Measurements from ENCODE around the gene HSPA1L.
A peak's percentile ranks its signal among the peaks of the same experiment; 100 is the strongest.

The HSPA1L gene

DNA sequence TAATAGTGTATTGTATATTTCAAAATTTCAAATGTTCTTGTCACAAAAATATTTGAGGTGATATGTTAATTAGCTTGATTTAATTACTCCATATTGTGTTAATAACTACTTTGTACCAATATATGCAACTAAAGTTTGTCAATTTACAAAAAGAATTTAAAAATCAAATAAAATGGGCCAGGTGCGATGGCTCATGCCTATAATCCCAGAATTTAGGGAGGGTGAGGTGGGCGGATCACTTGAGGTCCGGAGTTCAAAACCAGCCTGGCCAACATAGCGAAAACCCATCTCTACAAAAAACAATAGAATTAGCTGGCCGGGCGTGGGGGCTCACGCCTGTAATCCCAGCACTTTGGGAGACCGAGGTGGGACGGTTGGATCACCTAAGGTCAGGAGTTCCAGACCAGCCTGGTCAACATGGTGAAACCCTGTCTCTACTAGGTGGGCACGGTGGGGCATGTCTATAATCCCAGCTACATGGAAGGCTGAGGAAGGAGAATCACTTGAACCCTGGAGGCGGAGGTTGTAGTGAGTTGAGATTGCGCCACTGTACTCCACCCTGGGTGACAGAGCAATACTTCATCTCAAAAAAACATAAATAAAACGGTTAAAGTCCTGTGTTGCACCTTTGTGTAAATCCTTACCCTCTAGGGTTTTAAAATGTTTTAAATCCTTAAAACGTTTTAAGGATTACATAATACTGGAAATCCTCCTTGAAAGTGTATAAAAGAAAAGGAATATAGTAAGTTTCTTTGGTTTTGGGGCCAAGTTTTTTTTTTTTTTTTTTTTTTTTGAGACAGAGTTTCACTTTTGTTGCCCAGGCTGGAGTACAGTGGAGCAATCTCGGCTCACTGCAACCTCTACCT lies 16.5 kb upstream of the HSPA1L start:
- TF ChIP-seq TAF1 (IDR thresholded peaks at IDR 0.05; ENCODE audit: borderline replicate concordance, insufficient read depth, low read length) (no peak), POLR2AphosphoS5 (IDR thresholded peaks at IDR 0.05; ENCODE audit: low read depth, low read length) (no peak), SIN3A (IDR thresholded peaks at IDR 0.05; ENCODE audit: borderline replicate concordance, insufficient read depth, low read length) (no peak), FOXP2 (optimal IDR thresholded peaks at IDR 0.05; ENCODE audit: borderline replicate concordance, extremely low read depth, extremely low read length, insufficient read depth) (no peak)
- TF ChIP-seq, protein P1, sequence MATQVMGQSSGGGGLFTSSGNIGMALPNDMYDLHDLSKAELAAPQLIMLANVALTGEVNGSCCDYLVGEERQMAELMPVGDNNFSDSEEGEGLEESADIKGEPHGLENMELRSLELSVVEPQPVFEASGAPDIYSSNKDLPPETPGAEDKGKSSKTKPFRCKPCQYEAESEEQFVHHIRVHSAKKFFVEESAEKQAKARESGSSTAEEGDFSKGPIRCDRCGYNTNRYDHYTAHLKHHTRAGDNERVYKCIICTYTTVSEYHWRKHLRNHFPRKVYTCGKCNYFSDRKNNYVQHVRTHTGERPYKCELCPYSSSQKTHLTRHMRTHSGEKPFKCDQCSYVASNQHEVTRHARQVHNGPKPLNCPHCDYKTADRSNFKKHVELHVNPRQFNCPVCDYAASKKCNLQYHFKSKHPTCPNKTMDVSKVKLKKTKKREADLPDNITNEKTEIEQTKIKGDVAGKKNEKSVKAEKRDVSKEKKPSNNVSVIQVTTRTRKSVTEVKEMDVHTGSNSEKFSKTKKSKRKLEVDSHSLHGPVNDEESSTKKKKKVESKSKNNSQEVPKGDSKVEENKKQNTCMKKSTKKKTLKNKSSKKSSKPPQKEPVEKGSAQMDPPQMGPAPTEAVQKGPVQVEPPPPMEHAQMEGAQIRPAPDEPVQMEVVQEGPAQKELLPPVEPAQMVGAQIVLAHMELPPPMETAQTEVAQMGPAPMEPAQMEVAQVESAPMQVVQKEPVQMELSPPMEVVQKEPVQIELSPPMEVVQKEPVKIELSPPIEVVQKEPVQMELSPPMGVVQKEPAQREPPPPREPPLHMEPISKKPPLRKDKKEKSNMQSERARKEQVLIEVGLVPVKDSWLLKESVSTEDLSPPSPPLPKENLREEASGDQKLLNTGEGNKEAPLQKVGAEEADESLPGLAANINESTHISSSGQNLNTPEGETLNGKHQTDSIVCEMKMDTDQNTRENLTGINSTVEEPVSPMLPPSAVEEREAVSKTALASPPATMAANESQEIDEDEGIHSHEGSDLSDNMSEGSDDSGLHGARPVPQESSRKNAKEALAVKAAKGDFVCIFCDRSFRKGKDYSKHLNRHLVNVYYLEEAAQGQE (IDR thresholded peaks at IDR 0.05; ENCODE audit: insufficient read depth in 1 of 2, low read depth in 2 of 2, low read length in 2 of 2): no peak

DNA sequence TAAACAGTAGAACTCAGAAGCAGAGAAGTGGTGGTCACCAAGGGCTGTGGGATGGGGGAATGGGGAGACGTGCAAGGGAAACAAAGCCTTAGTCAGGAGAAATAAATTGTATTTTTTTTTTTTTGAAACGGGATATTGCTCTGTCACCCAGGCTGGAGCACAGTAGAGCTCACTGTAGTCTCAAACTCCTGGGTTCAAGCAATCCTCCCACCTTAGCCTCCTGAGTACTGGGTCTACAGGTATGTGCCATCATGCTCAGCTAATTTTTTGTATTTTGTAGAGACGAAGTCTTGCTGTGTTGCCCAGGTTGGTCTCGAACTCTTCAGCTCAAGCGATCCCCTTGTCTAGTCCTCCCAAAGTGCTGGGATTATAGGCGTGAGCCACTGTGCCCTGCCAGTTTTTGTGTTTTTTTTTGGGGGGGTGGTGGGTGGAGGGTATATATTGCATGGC lies 15.8 kb upstream of the HSPA1L start:
- TF ChIP-seq, protein P1 (IDR thresholded peaks at IDR 0.05; ENCODE audit: insufficient read depth in 1 of 2, low read depth in 2 of 2, low read length in 2 of 2): no peak
- no peak; the same call in 1 of the 2 replicates for TF ChIP-seq SIN3A (IDR thresholded peaks at IDR 0.05; ENCODE audit: borderline replicate concordance, insufficient read depth, low read length)
- no peak for TF ChIP-seq POLR2AphosphoS5 (IDR thresholded peaks at IDR 0.05; ENCODE audit: low read depth, low read length)
- no peak for TF ChIP-seq TAF1 (IDR thresholded peaks at IDR 0.05; ENCODE audit: borderline replicate concordance, insufficient read depth, low read length)
- no peak for TF ChIP-seq FOXP2 (optimal IDR thresholded peaks at IDR 0.05; ENCODE audit: borderline replicate concordance, extremely low read depth, extremely low read length, insufficient read depth)

DNA sequence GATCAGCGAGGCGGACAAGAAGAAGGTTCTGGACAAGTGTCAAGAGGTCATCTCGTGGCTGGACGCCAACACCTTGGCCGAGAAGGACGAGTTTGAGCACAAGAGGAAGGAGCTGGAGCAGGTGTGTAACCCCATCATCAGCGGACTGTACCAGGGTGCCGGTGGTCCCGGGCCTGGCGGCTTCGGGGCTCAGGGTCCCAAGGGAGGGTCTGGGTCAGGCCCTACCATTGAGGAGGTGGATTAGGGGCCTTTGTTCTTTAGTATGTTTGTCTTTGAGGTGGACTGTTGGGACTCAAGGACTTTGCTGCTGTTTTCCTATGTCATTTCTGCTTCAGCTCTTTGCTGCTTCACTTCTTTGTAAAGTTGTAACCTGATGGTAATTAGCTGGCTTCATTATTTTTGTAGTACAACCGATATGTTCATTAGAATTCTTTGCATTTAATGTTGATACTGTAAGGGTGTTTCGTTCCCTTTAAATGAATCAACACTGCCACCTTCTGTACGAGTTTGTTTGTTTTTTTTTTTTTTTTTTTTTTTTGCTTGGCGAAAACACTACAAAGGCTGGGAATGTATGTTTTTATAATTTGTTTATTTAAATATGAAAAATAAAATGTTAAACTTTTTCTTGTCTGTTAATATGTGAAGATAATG lies 14.7 kb upstream of the HSPA1L start:
- no peak for TF ChIP-seq POLR2AphosphoS5 (IDR thresholded peaks at IDR 0.05; ENCODE audit: low read depth, low read length)

DNA sequence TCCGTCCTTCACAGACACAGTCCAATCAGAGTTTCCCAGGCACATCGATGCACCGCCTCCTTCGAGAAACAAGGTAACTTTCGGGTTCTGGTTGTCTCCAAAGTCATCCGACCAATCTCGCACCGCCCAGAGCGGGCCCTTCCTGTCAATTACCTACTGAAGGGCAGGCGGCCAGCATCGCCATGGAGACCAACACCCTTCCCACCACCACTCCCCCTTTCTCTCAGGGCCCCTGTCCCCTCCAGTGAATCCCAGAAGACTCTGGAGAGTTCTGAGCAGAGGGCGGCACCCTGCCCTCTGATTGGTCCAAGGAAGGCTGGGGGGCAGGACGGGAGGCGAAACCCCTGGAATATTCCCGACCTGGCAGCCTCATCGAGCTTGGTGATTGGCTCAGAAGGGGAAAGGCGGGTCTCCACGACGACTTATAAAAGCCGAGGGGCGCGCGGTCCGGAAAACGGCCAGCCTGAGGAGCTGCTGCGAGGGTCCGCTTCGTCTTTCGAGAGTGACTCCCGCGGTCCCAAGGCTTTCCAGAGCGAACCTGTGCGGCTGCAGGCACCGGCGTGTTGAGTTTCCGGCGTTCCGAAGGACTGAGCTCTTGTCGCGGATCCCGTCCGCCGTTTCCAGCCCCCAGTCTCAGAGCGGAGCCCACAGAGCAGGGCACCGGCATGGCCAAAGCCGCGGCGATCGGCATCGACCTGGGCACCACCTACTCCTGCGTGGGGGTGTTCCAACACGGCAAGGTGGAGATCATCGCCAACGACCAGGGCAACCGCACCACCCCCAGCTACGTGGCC lies 12.4 kb upstream of the HSPA1L start, which contains the start of gene HSPA1B:
Gene HSPA1B, plus strand, starts transcription at position 453 of the 794 bp plus-strand sequence. Its CDS starts 213 bp downstream, at position 666.
- peak; percentile 20; the same call in 1 of the 2 replicates for TF ChIP-seq SIN3A (IDR thresholded peaks at IDR 0.05; ENCODE audit: borderline replicate concordance, insufficient read depth, low read length)
- TF ChIP-seq TAF1 (IDR thresholded peaks at IDR 0.05; ENCODE audit: borderline replicate concordance, insufficient read depth, low read length): peak; percentile 97; the same call in 1 of the 2 replicates
- TF ChIP-seq, protein P1 (IDR thresholded peaks at IDR 0.05; ENCODE audit: insufficient read depth in 1 of 2, low read depth in 2 of 2, low read length in 2 of 2): peak in 1 of 2 experiments; percentile 63; a peak in 1 of 4 replicates
- peak; percentile 50 for TF ChIP-seq FOXP2 (optimal IDR thresholded peaks at IDR 0.05; ENCODE audit: borderline replicate concordance, extremely low read depth, extremely low read length, insufficient read depth)
- TF ChIP-seq POLR2AphosphoS5 (IDR thresholded peaks at IDR 0.05; ENCODE audit: low read depth, low read length): peak; percentile 100

DNA sequence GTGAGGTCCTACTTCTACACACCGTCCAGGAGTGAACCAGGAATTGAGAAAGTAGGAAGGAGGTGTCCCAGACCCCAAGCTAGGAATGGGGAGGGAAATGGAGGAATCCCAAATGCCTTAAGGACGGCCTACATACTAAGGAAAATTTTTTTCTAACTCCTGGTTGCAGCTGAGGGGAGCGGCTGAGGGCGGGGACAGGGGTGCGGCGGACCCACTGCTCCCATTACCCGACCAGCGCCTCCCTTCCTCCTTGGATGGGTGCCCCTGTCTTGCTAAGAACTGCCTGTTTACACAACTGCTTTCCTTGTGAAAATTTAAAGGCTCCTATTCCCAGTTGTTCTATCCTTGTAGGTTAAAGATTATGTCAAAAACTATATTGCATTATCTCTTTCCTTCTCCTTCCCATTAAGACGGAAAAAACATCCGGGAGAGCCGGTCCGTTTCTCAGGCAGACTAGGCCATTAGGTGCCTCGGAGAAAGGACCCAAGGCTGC lies 11.8 kb upstream of the HSPA1L start:
- TF ChIP-seq POLR2AphosphoS5 (IDR thresholded peaks at IDR 0.05; ENCODE audit: low read depth, low read length) (peak; percentile 25; the same call in 1 of the 2 replicates), SIN3A (IDR thresholded peaks at IDR 0.05; ENCODE audit: borderline replicate concordance, insufficient read depth, low read length) (no peak), FOXP2 (optimal IDR thresholded peaks at IDR 0.05; ENCODE audit: borderline replicate concordance, extremely low read depth, extremely low read length, insufficient read depth) (no peak), TAF1 (IDR thresholded peaks at IDR 0.05; ENCODE audit: borderline replicate concordance, insufficient read depth, low read length) (peak; percentile 55; the same call in 1 of the 2 replicates)
- TF ChIP-seq, protein P1 (IDR thresholded peaks at IDR 0.05; ENCODE audit: insufficient read depth in 1 of 2, low read depth in 2 of 2, low read length in 2 of 2): no peak
